ENCODE measurements around the gene LRP5. TPM values are rescaled to one million over a fixed set of nuclear protein-coding genes. Genes with fewer than 3 reads are reported as not detected.

LRP5 gene
- polyA plus RNA-seq, 3 donors: 0.23 to 0.29 TPM; not detected in 1

GRCh38 chr11:68328374-68329091 is 16.1 kb downstream of the LRP5 start:
- Histone ChIP-seq H3K9me3 (replicated peaks in 1 of 2; ENCODE audit: control insufficient read depth in 1 of 2, insufficient read depth in 1 of 2, low read length in 2 of 2) (no peaks in the 10 kb centered on the region), H3K9ac (ENCODE audit: insufficient read depth, low read length, poor library complexity, severe bottlenecking) (no peak overlapping the region), H3K79me2 (ENCODE audit: insufficient read depth, low read length) (no peaks in the 10 kb centered on the region), H3K4me1 (ENCODE audit: control insufficient read depth in 1 of 2, insufficient read depth in 2 of 2, low read length in 2 of 2) (peaks cover 26 to 33% of the 10 kb centered on the region in 2 donors), H3K4me2 (replicated peaks; ENCODE audit: extremely low read depth, low read length, poor library complexity, severe bottlenecking) (peak overlapping the region; percentile 46), H3K27me3 (ENCODE audit: control insufficient read depth in 2 of 2, insufficient read depth in 2 of 2, low read length in 2 of 2) (peaks cover 0 to 6% of the 10 kb centered on the region in 2 donors), H3K27ac (ENCODE audit: low read depth in 1 of 2, low read length in 2 of 2) (no peak overlapping the region), H2AFZ (ENCODE audit: insufficient read depth, low read depth, low read length, poor library complexity, severe bottlenecking) (no peak overlapping the region), H3K36me3 (replicated peaks in 1 of 2; ENCODE audit: control insufficient read depth in 1 of 2, insufficient read depth in 2 of 2, low read length in 2 of 2) (no peaks in the 10 kb centered on the region), H4K20me1 (ENCODE audit: insufficient read depth, low read length) (no peaks in the 10 kb centered on the region), H3K4me3 (replicated peaks in 1 of 3; ENCODE audit: low read depth in 2 of 3, low read length in 3 of 3) (peak overlapping the region in 1 of 3 experiments; percentile 29)
- 43% methylated on average over 13 of the region's 25 CpGs for WGBS (ENCODE audit: insufficient coverage)
- H3K9me3 Mint-ChIP-seq: peaks cover 0 to 3% (median 0%) of the 10 kb centered on the region in 7 donors
- no peak overlapping the region for H3K27ac Mint-ChIP-seq
- no peak for DNase-seq
- peaks cover 2 to 14% (median 14%) of the 10 kb centered on the region in 3 donors for H3K27me3 Mint-ChIP-seq (ENCODE audit: low read depth in 3 of 3)
- H3K4me1 Mint-ChIP-seq: peaks cover 31% of the 10 kb centered on the region
- no peak for TF ChIP-seq CTCF (IDR thresholded peaks at IDR 0.05)
- H3K4me3 Mint-ChIP-seq: peak overlapping the region in 1 of 2 donors; percentile 73
- H3K36me3 Mint-ChIP-seq: no peaks in the 10 kb centered on the region
- intact Hi-C loops (cut with micrococcal nuclease): no loop called here

- Histone ChIP-seq H2AFZ (ENCODE audit: insufficient read depth, low read depth, low read length, poor library complexity, severe bottlenecking) (no peak overlapping the region), H3K36me3 (replicated peaks in 1 of 2; ENCODE audit: control insufficient read depth in 1 of 2, insufficient read depth in 2 of 2, low read length in 2 of 2) (no peaks in the 10 kb centered on the region), H4K20me1 (ENCODE audit: insufficient read depth, low read length) (no peaks in the 10 kb centered on the region), H3K4me2 (replicated peaks; ENCODE audit: extremely low read depth, low read length, poor library complexity, severe bottlenecking) (no peak overlapping the region), H3K4me3 (replicated peaks in 1 of 3; ENCODE audit: low read depth in 2 of 3, low read length in 3 of 3) (no peak overlapping the region), H3K27me3 (ENCODE audit: control insufficient read depth in 2 of 2, insufficient read depth in 2 of 2, low read length in 2 of 2) (peaks cover 0 to 6% of the 10 kb centered on the region in 2 donors), H3K4me1 (ENCODE audit: control insufficient read depth in 1 of 2, insufficient read depth in 2 of 2, low read length in 2 of 2) (peaks cover 26 to 33% of the 10 kb centered on the region in 2 donors), H3K9ac (ENCODE audit: insufficient read depth, low read length, poor library complexity, severe bottlenecking) (no peak overlapping the region), H3K27ac (ENCODE audit: low read depth in 1 of 2, low read length in 2 of 2) (no peak overlapping the region), H3K79me2 (ENCODE audit: insufficient read depth, low read length) (no peaks in the 10 kb centered on the region), H3K9me3 (replicated peaks in 1 of 2; ENCODE audit: control insufficient read depth in 1 of 2, insufficient read depth in 1 of 2, low read length in 2 of 2) (no peaks in the 10 kb centered on the region)
- Mint-ChIP-seq H3K4me3 (peak overlapping the region in 1 of 2 donors; percentile 73), H3K27me3 (ENCODE audit: low read depth in 3 of 3) (peaks cover 3 to 17% (median 14%) of the 10 kb centered on the region in 3 donors), H3K27ac (no peak overlapping the region), H3K9me3 (peaks cover 0 to 3% (median 0%) of the 10 kb centered on the region in 7 donors), H3K36me3 (no peaks in the 10 kb centered on the region), H3K4me1 (peaks cover 31% of the 10 kb centered on the region)
- DNase-seq: no peak
- intact Hi-C loops (cut with micrococcal nuclease): no loop called here
- TF ChIP-seq CTCF (IDR thresholded peaks at IDR 0.05): no peak
- 100% methylated on average over 3 of the region's 7 CpGs for WGBS (ENCODE audit: insufficient coverage)
Observed at GRCh38 chr11:68329536-68329935, 17.1 kb downstream of the LRP5 start.

Data from CD14-positive monocyte (primary cell).